ENCODE results near the gene FBXO41. TPM values are rescaled to one million over a fixed set of nuclear protein-coding genes. Genes with fewer than 3 reads are reported as not detected.

Gene FBXO41
- total and polyA plus RNA-seq, 2 donors (not counting 3 experiments of a cell fraction or from before 2014, with no cell fraction given) = 0.88 to 1.5 TPM

DNA sequence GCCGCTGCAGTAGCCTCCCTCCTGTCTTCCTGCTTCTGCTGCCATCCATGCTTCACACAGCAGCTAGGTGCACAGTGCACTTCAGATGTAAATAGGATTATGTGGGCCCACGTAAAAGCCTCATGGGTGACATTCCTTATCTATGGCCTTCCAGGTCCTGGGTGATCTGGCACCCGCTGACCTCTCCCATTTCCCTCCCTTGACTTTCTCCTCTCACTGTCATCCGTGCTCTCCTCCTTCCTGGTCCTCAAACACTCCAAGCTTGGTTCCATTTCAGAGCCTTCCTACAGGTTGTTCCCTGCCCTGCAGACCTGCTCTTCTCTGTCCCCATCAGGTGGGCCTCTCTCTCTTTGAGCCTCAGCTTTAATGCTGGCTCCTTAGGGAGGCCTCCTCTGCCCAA lies 74.3 kb downstream of the FBXO41 start:
- dilution Hi-C loops (cut with MboI; ENCODE audit: extremely low pct_ligation_motif_present, low sequenced_read_pairs) = no loop called here
- H4K20me1 ChIP-seq (replicated peaks; ENCODE audit: control insufficient read depth, extremely low read depth, insufficient read depth, low read length) = no peaks in the 10 kb centered on the region
- CTCF ChIA-PET = interaction anchor here (1.0 to 4.2 kb wide), 3 partner anchors 34 to 322 kb away, joined by 3 to 78 read pairs (median 17); no protein-coding TSS in a partner anchor
- H3K9ac ChIP-seq (replicated peaks; ENCODE audit: extremely low read depth, insufficient read depth, low read length) = no peak overlapping the region
- H3K9me3 ChIP-seq (replicated peaks; ENCODE audit: control insufficient read depth, insufficient read depth, low read length) = no peaks in the 10 kb centered on the region
- H2AFZ ChIP-seq (ENCODE audit: low read depth, low read length) = no peak overlapping the region
- peaks cover 8 to 9% of the 10 kb centered on the region in 2 experiments for H3K27me3 ChIP-seq (ENCODE audit: control insufficient read depth in 2 of 2, insufficient read depth in 2 of 2, low read length in 2 of 2)
- no peak overlapping the region for H3K4me3 ChIP-seq (replicated peaks in 1 of 3; ENCODE audit: insufficient read depth in 1 of 3, low read depth in 1 of 3, low read length in 3 of 3)
- H3K9me1 ChIP-seq (replicated peaks; ENCODE audit: control insufficient read depth, extremely low read depth, insufficient read depth, low read length) = no peaks in the 10 kb centered on the region
- no peak for TF ChIP-seq POLR2AphosphoS5 (IDR thresholded peaks at IDR 0.05; ENCODE audit: insufficient read depth, low read depth, low read length)
- TF ChIP-seq FOS (IDR thresholded peaks at IDR 0.05; ENCODE audit: borderline replicate concordance, insufficient read depth, low read length) = no peak
- TF ChIP-seq, protein P1, sequence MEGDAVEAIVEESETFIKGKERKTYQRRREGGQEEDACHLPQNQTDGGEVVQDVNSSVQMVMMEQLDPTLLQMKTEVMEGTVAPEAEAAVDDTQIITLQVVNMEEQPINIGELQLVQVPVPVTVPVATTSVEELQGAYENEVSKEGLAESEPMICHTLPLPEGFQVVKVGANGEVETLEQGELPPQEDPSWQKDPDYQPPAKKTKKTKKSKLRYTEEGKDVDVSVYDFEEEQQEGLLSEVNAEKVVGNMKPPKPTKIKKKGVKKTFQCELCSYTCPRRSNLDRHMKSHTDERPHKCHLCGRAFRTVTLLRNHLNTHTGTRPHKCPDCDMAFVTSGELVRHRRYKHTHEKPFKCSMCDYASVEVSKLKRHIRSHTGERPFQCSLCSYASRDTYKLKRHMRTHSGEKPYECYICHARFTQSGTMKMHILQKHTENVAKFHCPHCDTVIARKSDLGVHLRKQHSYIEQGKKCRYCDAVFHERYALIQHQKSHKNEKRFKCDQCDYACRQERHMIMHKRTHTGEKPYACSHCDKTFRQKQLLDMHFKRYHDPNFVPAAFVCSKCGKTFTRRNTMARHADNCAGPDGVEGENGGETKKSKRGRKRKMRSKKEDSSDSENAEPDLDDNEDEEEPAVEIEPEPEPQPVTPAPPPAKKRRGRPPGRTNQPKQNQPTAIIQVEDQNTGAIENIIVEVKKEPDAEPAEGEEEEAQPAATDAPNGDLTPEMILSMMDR (IDR thresholded peaks at IDR 0.05; ENCODE audit: extremely low read depth in 1 of 2, insufficient read depth in 1 of 2, low read depth in 1 of 2, low read length in 2 of 2) = no peak
- TF ChIP-seq, protein P2, sequence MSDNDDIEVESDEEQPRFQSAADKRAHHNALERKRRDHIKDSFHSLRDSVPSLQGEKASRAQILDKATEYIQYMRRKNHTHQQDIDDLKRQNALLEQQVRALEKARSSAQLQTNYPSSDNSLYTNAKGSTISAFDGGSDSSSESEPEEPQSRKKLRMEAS (IDR thresholded peaks at IDR 0.05; ENCODE audit: insufficient read depth, insufficient read length) = no peak
- no peak for TF ChIP-seq JUN (IDR thresholded peaks at IDR 0.05; ENCODE audit: borderline replicate concordance, insufficient read depth, insufficient read length, low read depth)
- TF ChIP-seq EZH2 (IDR thresholded peaks at IDR 0.05; ENCODE audit: borderline replicate concordance, low read depth, low read length, severe bottlenecking) = no peak
- TF ChIP-seq POLR2A (IDR thresholded peaks at IDR 0.05; ENCODE audit: low read depth, low read length) = no peak
- TF ChIP-seq GATA2 (IDR thresholded peaks at IDR 0.05; ENCODE audit: insufficient read depth, insufficient read length, low read depth, low read length) = no peak
- no peak for TF ChIP-seq MYC (IDR thresholded peaks at IDR 0.05; ENCODE audit: low read depth, low read length)
- BruUV-seq (replicated peaks) = no TSS peak
- H3K36me3 ChIP-seq (ENCODE audit: control insufficient read depth in 2 of 2, extremely low read depth in 1 of 2, insufficient read depth in 2 of 2, low read length in 2 of 2) = no peaks in the 10 kb centered on the region
- FAIRE-seq (no peak), DNase-seq (ENCODE audit: low read depth, low spot score) (no peak)
- POLR2A ChIA-PET = no interaction called here
- no peak overlapping the region for H3K27ac ChIP-seq (ENCODE audit: insufficient read depth, low read depth, low read length)
- intact Hi-C loops (cut with micrococcal nuclease) = no loop called here
- H3K4me2 ChIP-seq (ENCODE audit: insufficient read depth, low read length) = no peak overlapping the region
- H3K4me1 ChIP-seq (ENCODE audit: control insufficient read depth, extremely low read depth, insufficient read depth, low read length) = peaks cover 4% of the 10 kb centered on the region
- H3K79me2 ChIP-seq (ENCODE audit: control insufficient read depth, insufficient read depth, low read length) = peaks cover 6% of the 10 kb centered on the region
